Prostate gland (tissue), 2 donors: ENCODE measurements around the gene SEMA5A. TPM values are rescaled to one million over a fixed set of nuclear protein-coding genes. Genes with fewer than 3 reads are reported as not detected.

Experiments
- DNase-seq: peaks from one replicate; pipeline ENCODE4 v3.0.0-alpha.2; 2019; ENCODE audit warnings: low spot score
- H3K27ac ChIP-seq, 2 donors: fragments of 200-600 bp; sonication (generic); 2 replicates each; pipeline ENCODE4 v1.5.1; 2017 to 2019
- H3K27me3 ChIP-seq: fragments of 200-600 bp; sonication (generic); replicated peaks from 2 replicates; pipeline ENCODE4 v1.5.1; 2019; ENCODE audit not compliant: insufficient read depth
- H3K36me3 ChIP-seq, 2 donors: fragments of 200-600 bp; sonication (generic); 1 replicate in 1 of 2; 2 replicates in 1 of 2; pipeline versions ENCODE4 v1.5.1 to v1.8.1; 2017 to 2019
- H3K4me1 ChIP-seq: fragments of 200-600 bp; sonication (generic); replicated peaks from 2 replicates; pipeline ENCODE4 v1.5.1; 2019
- H3K4me3 ChIP-seq, 2 donors: fragments of 200-600 bp; sonication (generic); 2 replicates each; pipeline ENCODE4 v1.5.1; 2017 to 2019
- H3K9me3 ChIP-seq: fragments of 200-600 bp; sonication (generic); 2 replicates; pipeline ENCODE4 v1.5.1; 2017
- POLR2A ChIP-seq: fragments of 450-650 bp; IDR thresholded peaks from one replicate; pipeline ENCODE4 v1.6.1; 2016; ENCODE audit warnings: antibody characterized with exemption, mild to moderate bottlenecking
- POLR2AphosphoS5 ChIP-seq: sonication (generic); formaldehyde crosslinking; IDR thresholded peaks from one replicate; pipeline ENCODE4 v1.6.1; 2017; ENCODE audit warnings: antibody characterized with exemption
- WGBS: methylation state at CpG from one replicate; pipeline ENCODE4 v1.1.5; 2018; 5-methylcytosine and 5-hydroxymethylcytosine counted together
- intact Hi-C: fragments of 100-400 bp; cut with DNase I; formaldehyde crosslinking; loops from one replicate; pipeline ENCODE4 v1.14.2; 2022
- microRNA-seq: library from miRNA; unstranded; fragments of <30 nt; microRNA quantifications from one replicate; pipeline ENCODE4, GENCODE V29; 2016
- small RNA-seq, 2 donors: library from RNA; depleted of rRNA; stranded (forward); fragments of <200 nt; gene quantifications; one replicate each; pipeline ENCODE3, GENCODE V24; 2016
- total RNA-seq, 2 donors: library from RNA; depleted of rRNA; stranded (reverse); fragments of >200 nt; gene quantifications; one replicate each; pipeline ENCODE4 v1.1.0, GENCODE V29; 2016
- TF ChIP-seq, protein P1 (sequence below), 4 experiments: fragments of 200-600 bp in 2 of 4; fragments of 450-650 bp in 2 of 4; sonication (generic) in 2 of 4; IDR thresholded peaks; 1 replicate in 3 of 4; 2 replicates in 1 of 4; pipeline ENCODE4 v1.5.1; 2016 to 2019; ENCODE audit warnings: antibody characterized with exemption in 4 of 4, mild to moderate bottlenecking in 2 of 4, moderate library complexity in 2 of 4

SEMA5A gene
- total RNA-seq, 2 donors from 2014 or later = 4.5 to 21.7 TPM

DNA sequence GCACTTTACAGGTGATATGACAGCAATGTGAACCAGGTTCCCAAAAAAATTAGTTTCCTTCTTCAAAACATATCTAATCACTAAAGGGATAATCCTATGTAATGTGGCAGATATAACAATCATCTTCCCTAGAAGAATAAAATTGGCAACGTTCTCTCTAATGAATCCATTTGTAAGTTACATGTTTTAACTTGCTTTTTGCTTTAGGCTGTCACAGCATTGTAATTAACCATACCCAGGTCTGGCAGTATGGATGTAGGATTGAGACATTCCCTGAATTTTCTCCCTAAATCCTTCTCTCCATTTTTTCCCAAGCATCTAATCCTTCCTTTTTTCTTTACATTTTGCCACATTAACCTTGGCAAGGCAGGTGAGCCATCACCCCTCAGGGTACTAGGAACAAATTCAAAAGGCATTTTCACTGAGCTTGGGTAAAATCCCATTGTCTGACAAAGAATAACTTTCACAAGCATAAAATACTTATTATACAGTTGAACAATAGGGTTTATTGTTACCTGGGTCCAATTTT is 548.3 kb downstream of the SEMA5A start:
- Histone ChIP-seq H3K4me1 (no peaks in the 10 kb centered on the region), H3K4me3 (no peak overlapping the region), H3K36me3 (no peaks in the 10 kb centered on the region), H3K27ac (no peak overlapping the region), H3K27me3 (no peaks in the 10 kb centered on the region), H3K9me3 (no peaks in the 10 kb centered on the region)
- intact Hi-C loops = no loop called here
- 21% methylated on average over 1 of the region's 1 CpG for WGBS
- TF ChIP-seq, protein P1, sequence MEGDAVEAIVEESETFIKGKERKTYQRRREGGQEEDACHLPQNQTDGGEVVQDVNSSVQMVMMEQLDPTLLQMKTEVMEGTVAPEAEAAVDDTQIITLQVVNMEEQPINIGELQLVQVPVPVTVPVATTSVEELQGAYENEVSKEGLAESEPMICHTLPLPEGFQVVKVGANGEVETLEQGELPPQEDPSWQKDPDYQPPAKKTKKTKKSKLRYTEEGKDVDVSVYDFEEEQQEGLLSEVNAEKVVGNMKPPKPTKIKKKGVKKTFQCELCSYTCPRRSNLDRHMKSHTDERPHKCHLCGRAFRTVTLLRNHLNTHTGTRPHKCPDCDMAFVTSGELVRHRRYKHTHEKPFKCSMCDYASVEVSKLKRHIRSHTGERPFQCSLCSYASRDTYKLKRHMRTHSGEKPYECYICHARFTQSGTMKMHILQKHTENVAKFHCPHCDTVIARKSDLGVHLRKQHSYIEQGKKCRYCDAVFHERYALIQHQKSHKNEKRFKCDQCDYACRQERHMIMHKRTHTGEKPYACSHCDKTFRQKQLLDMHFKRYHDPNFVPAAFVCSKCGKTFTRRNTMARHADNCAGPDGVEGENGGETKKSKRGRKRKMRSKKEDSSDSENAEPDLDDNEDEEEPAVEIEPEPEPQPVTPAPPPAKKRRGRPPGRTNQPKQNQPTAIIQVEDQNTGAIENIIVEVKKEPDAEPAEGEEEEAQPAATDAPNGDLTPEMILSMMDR (IDR thresholded peaks at IDR 0.05) = no peak
- TF ChIP-seq POLR2A (no peak), POLR2AphosphoS5 (no peak)
- DNase-seq = no peak

DNA sequence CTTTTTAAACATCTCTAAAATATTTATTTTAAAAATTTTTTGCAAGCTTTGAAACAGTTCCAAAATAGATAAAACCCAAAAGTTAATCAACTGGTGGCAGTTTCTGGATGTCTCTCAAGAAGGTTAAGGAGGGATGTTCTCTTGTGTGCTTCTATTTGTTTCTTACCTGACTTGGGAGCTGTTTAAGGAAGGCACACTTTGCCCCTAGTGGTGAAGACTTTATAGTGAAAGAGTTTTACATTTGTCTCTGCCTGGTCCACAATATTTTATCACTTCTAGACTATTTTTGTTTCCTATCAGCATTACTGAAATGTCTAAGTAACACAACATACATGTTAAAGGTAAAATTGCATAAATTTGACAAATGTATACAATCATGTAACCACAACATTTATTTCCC is 552.8 kb downstream of the SEMA5A start:
- intact Hi-C loops = no loop called here
- H3K4me1 ChIP-seq = no peaks in the 10 kb centered on the region
- TF ChIP-seq POLR2A (no peak), POLR2AphosphoS5 (no peak)
- TF ChIP-seq, protein P1 (IDR thresholded peaks at IDR 0.05) = peak in 2 of 4 experiments; percentile 7 to 15

More for the DNA sequence above, 552.8 kb downstream of the SEMA5A start:
- DNase-seq = no peak
- H3K27ac ChIP-seq = no peak overlapping the region
- no peaks in the 10 kb centered on the region for H3K9me3 ChIP-seq
- no peaks in the 10 kb centered on the region for H3K27me3 ChIP-seq
- H3K36me3 ChIP-seq = no peaks in the 10 kb centered on the region
- no peak overlapping the region for H3K4me3 ChIP-seq

Small RNA genes lying within 50 kb of the gene (microRNA-seq; reads per million reads assigned to microRNA genes)
- gene MIR4636 = 1.3 reads per million, percentile 14 among the genes with 10 or more reads in this experiment

Small RNA genes lying within 50 kb of the gene (small RNA-seq; reads per million reads assigned to genes)
- gene MIR4636 = 0 reads per million in 2 donors
- 336 to 1,072 reads per million in 2 donors for gene SNORD123

Other genes starting within 250 kb of the SEMA5A start
- gene TAS2R1, start 84.3 kb upstream of the SEMA5A start, total RNA-seq = not detected